A549 (cell line): ENCODE data around the gene CFAP100. TPM values are rescaled to one million over a fixed set of nuclear protein-coding genes. Genes with fewer than 3 reads are reported as not detected.

ENCODE experiments used
- ATAC-seq, 2 experiments: fragments of 200-7000 bp in 1 of 2; fragments of >200 bp in 1 of 2; cut with Nextera tagmentation in 1 of 2; cut with Tn5 transposase in 1 of 2; 3 replicates each; pipeline versions ENCODE4 v1.8.0 to v1.9.1; 2018 to 2020; ENCODE audit warnings: mild to moderate bottlenecking in 1 of 2, moderate library complexity in 1 of 2
- CTCF ChIA-PET: fragments of 300-600 bp; sonication (Branson Sonifier 250); formaldehyde crosslinking; extraction: SDS; loops from one replicate; lab custom pipeline; 2021; ENCODE audit warnings: antibody characterized with exemption, inconsistent platforms; lab: Yijun Ruan, JAX
- POLR2A ChIA-PET: fragments of 350-600 bp; formaldehyde crosslinking; extraction: SDS; loops from one replicate; lab custom pipeline; 2021; ENCODE audit warnings: antibody characterized with exemption, inconsistent platforms; lab: Yijun Ruan, JAX
- DNase-seq, 2 experiments: peaks; one replicate each; pipeline versions ENCODE4 v3.0.0 to v3.0.0-alpha.2; 2011 to 2016; ENCODE audit warnings: low read depth in 1 of 2, low spot score in 1 of 2
- FAIRE-seq: peaks from 2 replicates; lab custom pipeline; 2011; peaks lifted over from hg19 to GRCh38; lab: Jason Lieb, UNC
- H3K27ac ChIP-seq, 2 experiments: fragments of >200 bp; sonication (Bioruptor Twin); formaldehyde crosslinking; 3 replicates each; pipeline ENCODE4 v1.5.1; 2016 to 2017
- H3K4me1 ChIP-seq: fragments of >200 bp; sonication (Bioruptor Twin); formaldehyde crosslinking; 3 replicates; pipeline ENCODE4 v1.6.1; 2016
- H3K4me2 ChIP-seq: fragments of >200 bp; sonication (Bioruptor Twin); formaldehyde crosslinking; 3 replicates; pipeline ENCODE4 v1.6.1; 2016
- H3K4me3 ChIP-seq: fragments of >200 bp; sonication (Bioruptor Twin); formaldehyde crosslinking; 3 replicates; pipeline ENCODE4 v1.5.1; 2016
- H3K9me3 ChIP-seq: fragments of >200 bp; sonication (Bioruptor Twin); formaldehyde crosslinking; 3 replicates; pipeline ENCODE4 v1.6.1; 2016
- CBX2 ChIP-seq: fragments of 200-600 bp; sonication (generic); IDR thresholded peaks from 2 replicates; pipeline ENCODE4 v1.6.1; 2016; ENCODE audit warnings: low read depth, mild to moderate bottlenecking, borderline replicate concordance
- CBX8 ChIP-seq: fragments of 200-600 bp; sonication (generic); IDR thresholded peaks from 2 replicates; pipeline ENCODE4 v1.6.1; 2016
- E2F6 ChIP-seq: IDR thresholded peaks from 2 replicates; pipeline ENCODE4 v1.6.1; 2012; ENCODE audit warnings: low read depth, borderline replicate concordance
- EHF ChIP-seq: fragments of 250-450 bp; sonication (Bioruptor Pico); IDR thresholded peaks from 2 replicates; pipeline ENCODE4 v1.5.0; 2020; ENCODE audit warnings: mild to moderate bottlenecking
- EHMT2 ChIP-seq: fragments of 200-600 bp; sonication (generic); IDR thresholded peaks from 2 replicates; pipeline ENCODE4 v1.6.1; 2016; ENCODE audit warnings: antibody characterized with exemption, low read depth, mild to moderate bottlenecking, moderate library complexity
- EP300 ChIP-seq, 2 experiments: fragments of >200 bp; sonication (Bioruptor Twin); formaldehyde crosslinking; IDR thresholded peaks; 2 replicates in 1 of 2; 3 replicates in 1 of 2; pipeline ENCODE4 v1.6.1; 2016 to 2017
- FOSB ChIP-seq: fragments of 250-450 bp; sonication (Bioruptor Pico); IDR thresholded peaks from 2 replicates; pipeline ENCODE4 v1.5.0; 2020; ENCODE audit warnings: mild to moderate bottlenecking, moderate library complexity
- FOSL2 ChIP-seq, 2 experiments: fragments of 450-650 bp in 1 of 2; fragments of >200 bp in 1 of 2; sonication (Bioruptor Twin) in 1 of 2; formaldehyde crosslinking; IDR thresholded peaks; 2 replicates each; pipeline versions ENCODE4 v1.5.0 to v1.6.1; 2016 to 2020; ENCODE audit warnings: mild to moderate bottlenecking in 1 of 2, moderate library complexity in 1 of 2
- HDAC2 ChIP-seq: fragments of 200-600 bp; sonication (generic); IDR thresholded peaks from 2 replicates; pipeline ENCODE4 v1.6.1; 2016
- HMGXB4 ChIP-seq: fragments of 250-450 bp; sonication (Bioruptor Pico); IDR thresholded peaks from 2 replicates; pipeline ENCODE4 v1.5.0; 2021; ENCODE audit warnings: mild to moderate bottlenecking, moderate library complexity, borderline replicate concordance
- HOXB13 ChIP-seq: fragments of 250-450 bp; sonication (Bioruptor Pico); IDR thresholded peaks from 2 replicates; pipeline ENCODE4 v1.5.0; 2020; ENCODE audit warnings: low read depth, mild to moderate bottlenecking, moderate library complexity
- JUNB ChIP-seq: fragments of >200 bp; sonication (Bioruptor Twin); formaldehyde crosslinking; IDR thresholded peaks from 2 replicates; pipeline ENCODE4 v1.6.1; 2016
- KDM1A ChIP-seq: fragments of 200-600 bp; sonication (generic); IDR thresholded peaks from 2 replicates; pipeline ENCODE4 v1.6.1; 2016; ENCODE audit warnings: low read depth, mild to moderate bottlenecking
- KDM5A ChIP-seq: fragments of 200-600 bp; sonication (generic); IDR thresholded peaks from 2 replicates; pipeline ENCODE4 v1.6.1; 2016; ENCODE audit warnings: antibody characterized with exemption, mild to moderate bottlenecking
- MAX ChIP-seq: IDR thresholded peaks from 2 replicates; pipeline ENCODE4 v1.6.1; 2012
- PBX3 ChIP-seq: IDR thresholded peaks from 2 replicates; pipeline ENCODE4 v1.6.1; 2012
- POLR2A ChIP-seq: IDR thresholded peaks from 2 replicates; pipeline ENCODE4 v1.6.1; 2012; ENCODE audit warnings: mild to moderate bottlenecking, low read length
- POLR2AphosphoS2 ChIP-seq: conservative IDR thresholded peaks from 2 replicates; pipeline ENCODE4 v1.6.1; 2012; ENCODE audit warnings: low read length, improper control_type of control experiment, inconsistent platforms
- REST ChIP-seq: fragments of 200-600 bp; sonication (generic); IDR thresholded peaks from 2 replicates; pipeline ENCODE4 v1.6.1; 2016; ENCODE audit warnings: antibody characterized with exemption, mild to moderate bottlenecking, moderate library complexity
- RFX5 ChIP-seq: fragments of 450-650 bp; IDR thresholded peaks from 2 replicates; pipeline ENCODE4 v1.7.1; 2014; ENCODE audit warnings: antibody characterized with exemption, mild to moderate bottlenecking, moderate library complexity
- RNF2 ChIP-seq: fragments of 200-600 bp; sonication (generic); IDR thresholded peaks from 2 replicates; pipeline ENCODE4 v1.6.1; 2016; ENCODE audit warnings: low read depth, mild to moderate bottlenecking, antibody characterized with exemption, moderate library complexity, borderline replicate concordance
- TP53 ChIP-seq: fragments of 250-450 bp; sonication (Bioruptor Pico); IDR thresholded peaks from 2 replicates; pipeline ENCODE4 v1.5.0; 2021; ENCODE audit warnings: mild to moderate bottlenecking, moderate library complexity
- ZFP36 ChIP-seq: fragments of 450-650 bp; IDR thresholded peaks from 2 replicates; pipeline ENCODE4 v1.6.1; 2014; ENCODE audit warnings: borderline replicate concordance; ENCODE audit not compliant: partially characterized antibody
- ZNF302 ChIP-seq: fragments of 250-450 bp; sonication (Bioruptor Pico); IDR thresholded peaks from 2 replicates; pipeline ENCODE4 v1.9.0; 2021; ENCODE audit warnings: inconsistent platforms, mild to moderate bottlenecking, moderate library complexity
- WGBS: methylation state at CpG from one replicate; pipeline ENCODE4 v1.1.6; 2017; ENCODE audit errors: missing lambda C conversion rate; 5-methylcytosine and 5-hydroxymethylcytosine counted together
- polyA plus RNA-seq, 4 experiments: library from polyadenylated mRNA; depleted of rRNA in 3 of 4; stranded (reverse); fragments of >200 nt; fragmentation: RNase III in 1 of 4; extraction: RNeasy Plus Mini Kit Qiagen cat#74134 plus additional on column Dnase treatment in 1 of 4; gene quantifications; 2 replicates in 3 of 4; 3 replicates in 1 of 4; pipeline ENCODE4 v1.2.3, GENCODE V29; 2011 to 2017
- TF ChIP-seq, protein P1 (sequence below): fragments of 150-350 bp; IDR thresholded peaks from 2 replicates; pipeline ENCODE4 v1.6.1; 2014; ENCODE audit warnings: low read depth, mild to moderate bottlenecking, low read length
- TF ChIP-seq, protein P2 (sequence below): fragments of 450-650 bp; IDR thresholded peaks from 2 replicates; pipeline ENCODE4 v1.6.1; 2014; ENCODE audit warnings: antibody characterized with exemption

CFAP100 gene
- polyA plus RNA-seq, 2 of the 4 experiments (the other 2 are of a cell fraction), result not detected

- no peak overlapping the region for H3K4me3 ChIP-seq
- no peak for FAIRE-seq
- no peak overlapping the region for H3K4me2 ChIP-seq
- H3K9me3 ChIP-seq, result no peaks in the 10 kb centered on the region
- no peak for TF ChIP-seq EHF (CRISPR knock-in tag)
- TF ChIP-seq POLR2A, result no peak
- TF ChIP-seq RNF2, result no peak
- TF ChIP-seq, protein P1, sequence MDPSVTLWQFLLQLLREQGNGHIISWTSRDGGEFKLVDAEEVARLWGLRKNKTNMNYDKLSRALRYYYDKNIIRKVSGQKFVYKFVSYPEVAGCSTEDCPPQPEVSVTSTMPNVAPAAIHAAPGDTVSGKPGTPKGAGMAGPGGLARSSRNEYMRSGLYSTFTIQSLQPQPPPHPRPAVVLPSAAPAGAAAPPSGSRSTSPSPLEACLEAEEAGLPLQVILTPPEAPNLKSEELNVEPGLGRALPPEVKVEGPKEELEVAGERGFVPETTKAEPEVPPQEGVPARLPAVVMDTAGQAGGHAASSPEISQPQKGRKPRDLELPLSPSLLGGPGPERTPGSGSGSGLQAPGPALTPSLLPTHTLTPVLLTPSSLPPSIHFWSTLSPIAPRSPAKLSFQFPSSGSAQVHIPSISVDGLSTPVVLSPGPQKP, result no peak
- no peak for TF ChIP-seq REST
- TF ChIP-seq CBX2, result no peak
- TF ChIP-seq MAX, result no peak
- TF ChIP-seq ZFP36, result no peak
- TF ChIP-seq HDAC2, result no peak
- TF ChIP-seq RFX5, result no peak
- no peak for TF ChIP-seq ZNF302 (CRISPR knock-in tag)
- no peak for TF ChIP-seq TP53
- no peak for TF ChIP-seq EHMT2
- TF ChIP-seq FOSB (CRISPR knock-in tag), result no peak
- no peak for TF ChIP-seq POLR2AphosphoS2
- no peak for TF ChIP-seq HMGXB4 (CRISPR knock-in tag)
- 35% methylated on average over 3 of the region's 5 CpGs for WGBS
- H3K4me1 ChIP-seq, result no peaks in the 10 kb centered on the region
- H3K27ac ChIP-seq, result no peak overlapping the region
- DNase-seq, result no peak
- ATAC-seq, result no peak
- POLR2A ChIA-PET, result no interaction called here
- CTCF ChIA-PET, result no interaction called here
Observed at GRCh38 chr3:126417515-126417914, 22.8 kb downstream of the CFAP100 start.

DNA sequence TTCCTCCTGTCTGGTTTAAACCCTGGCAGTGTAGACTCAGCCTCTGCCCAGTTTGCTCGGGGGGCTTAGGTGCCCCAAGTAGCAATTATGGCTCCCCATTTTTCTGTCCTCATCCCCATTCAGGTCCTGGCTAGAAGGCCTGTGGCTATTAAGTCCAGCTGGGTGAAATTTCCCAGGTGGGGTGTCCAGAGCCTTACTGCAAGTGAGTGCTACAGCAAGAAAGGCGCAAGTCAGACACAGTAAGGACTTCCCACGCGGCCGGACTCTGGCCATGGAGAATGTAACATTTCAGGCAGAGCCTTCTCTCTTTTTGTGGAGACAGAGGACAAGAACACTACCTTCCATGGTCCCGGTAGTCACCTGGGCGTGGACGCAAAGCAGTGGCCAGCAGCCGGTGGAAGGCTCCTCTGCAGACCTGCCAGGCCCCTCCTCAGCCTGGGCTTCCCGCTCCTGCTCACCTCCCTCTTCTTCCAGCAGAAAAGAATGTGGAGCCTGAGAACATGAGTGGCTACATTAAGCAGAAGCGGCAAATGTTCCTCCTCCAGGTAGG lies 23.3 kb downstream of the CFAP100 start:
- H3K4me3 ChIP-seq, result no peak overlapping the region
- ChIA-PET CTCF (no interaction called here), POLR2A (no interaction called here)
- FAIRE-seq (no peak), ATAC-seq (no peak), DNase-seq (no peak)
- H3K4me2 ChIP-seq, result no peak overlapping the region
- no peak for TF ChIP-seq HOXB13 (CRISPR knock-in tag)
- no peak for TF ChIP-seq EP300 (IDR thresholded peaks at IDR 0.05)
- TF ChIP-seq E2F6, result no peak
- no peak for TF ChIP-seq CBX8
- TF ChIP-seq FOSL2 (IDR thresholded peaks at IDR 0.05), result no peak
- no peak for TF ChIP-seq FOSL2 (CRISPR knock-in tag; IDR thresholded peaks at IDR 0.05)
- no peak for TF ChIP-seq PBX3
- no peak for TF ChIP-seq JUNB
- TF ChIP-seq KDM5A, result no peak
- no peak for TF ChIP-seq KDM1A
- TF ChIP-seq, protein P1, result no peak
- TF ChIP-seq EHMT2, result no peak
- TF ChIP-seq, protein P2, sequence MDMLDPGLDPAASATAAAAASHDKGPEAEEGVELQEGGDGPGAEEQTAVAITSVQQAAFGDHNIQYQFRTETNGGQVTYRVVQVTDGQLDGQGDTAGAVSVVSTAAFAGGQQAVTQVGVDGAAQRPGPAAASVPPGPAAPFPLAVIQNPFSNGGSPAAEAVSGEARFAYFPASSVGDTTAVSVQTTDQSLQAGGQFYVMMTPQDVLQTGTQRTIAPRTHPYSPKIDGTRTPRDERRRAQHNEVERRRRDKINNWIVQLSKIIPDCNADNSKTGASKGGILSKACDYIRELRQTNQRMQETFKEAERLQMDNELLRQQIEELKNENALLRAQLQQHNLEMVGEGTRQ, result no peak
- no peak for TF ChIP-seq TP53
- no peaks in the 10 kb centered on the region for H3K4me1 ChIP-seq
- 52% methylated on average over 2 of the region's 11 CpGs for WGBS
- no peak overlapping the region for H3K27ac ChIP-seq
- H3K9me3 ChIP-seq, result no peaks in the 10 kb centered on the region
